ENCODE data around the gene TPMT. TPM values are rescaled to one million over a fixed set of nuclear protein-coding genes. Genes with fewer than 3 reads are reported as not detected.

TPMT gene
- total RNA-seq, 4 donors from 2014 or later: 8.1 to 16.1 (median 12.7) TPM

GRCh38 chr6:18148304-18149025 lies 6.4 kb downstream of the TPMT start:
- no peaks in the 10 kb centered on the region for H3K27me3 ChIP-seq
- intact Hi-C loops (cut with DNase I): no loop called here
- H3K27ac ChIP-seq: no peak overlapping the region
- DNase-seq: no peak
- peaks cover 0 to 45% (median 0%) of the 10 kb centered on the region in 3 donors for H3K36me3 ChIP-seq
- H3K4me1 ChIP-seq: peaks cover 2 to 10% (median 3%) of the 10 kb centered on the region in 3 donors
- WGBS, 2 donors: 85 to 90% methylated on average over 5 of the region's 5 CpGs
- no peak for TF ChIP-seq CTCF (IDR thresholded peaks at IDR 0.05)
- TF ChIP-seq POLR2A (IDR thresholded peaks at IDR 0.05): no peak
- no peak overlapping the region for H3K4me3 ChIP-seq
- H3K9me3 ChIP-seq: no peaks in the 10 kb centered on the region

DNA sequence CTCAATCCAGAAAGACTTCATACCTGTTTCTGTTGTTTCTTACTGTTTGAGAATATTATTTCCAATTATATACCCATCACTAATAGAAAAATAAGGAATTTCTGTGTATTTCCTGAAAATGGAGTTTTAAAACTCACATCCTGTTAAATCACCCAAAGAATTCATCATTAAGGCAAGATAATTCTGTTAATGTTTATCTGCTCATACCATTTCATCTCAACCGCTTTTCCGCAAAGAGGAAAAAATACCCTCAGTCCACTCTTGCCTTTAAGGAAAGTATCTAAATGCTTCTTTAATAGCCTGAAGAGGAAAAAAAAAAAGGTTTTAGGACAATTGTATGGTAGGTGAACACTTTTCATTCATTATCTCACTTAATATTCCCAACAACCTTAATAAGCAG lies 7.3 kb downstream of the TPMT start:
- no peaks in the 10 kb centered on the region for H3K9me3 ChIP-seq
- no peaks in the 10 kb centered on the region for H3K27me3 ChIP-seq
- no peak overlapping the region for H3K27ac ChIP-seq
- no peak for DNase-seq
- intact Hi-C loops (cut with DNase I): no loop called here
- peaks cover 0 to 53% (median 0%) of the 10 kb centered on the region in 3 donors for H3K36me3 ChIP-seq
- no peak overlapping the region for H3K4me3 ChIP-seq
- peaks cover 0 to 2% (median 0%) of the 10 kb centered on the region in 3 donors for H3K4me1 ChIP-seq
- 95 to 98% methylated on average over 2 of the region's 2 CpGs for WGBS, 2 donors
- TF ChIP-seq CTCF (IDR thresholded peaks at IDR 0.05) (no peak), POLR2A (IDR thresholded peaks at IDR 0.05) (no peak)

DNA sequence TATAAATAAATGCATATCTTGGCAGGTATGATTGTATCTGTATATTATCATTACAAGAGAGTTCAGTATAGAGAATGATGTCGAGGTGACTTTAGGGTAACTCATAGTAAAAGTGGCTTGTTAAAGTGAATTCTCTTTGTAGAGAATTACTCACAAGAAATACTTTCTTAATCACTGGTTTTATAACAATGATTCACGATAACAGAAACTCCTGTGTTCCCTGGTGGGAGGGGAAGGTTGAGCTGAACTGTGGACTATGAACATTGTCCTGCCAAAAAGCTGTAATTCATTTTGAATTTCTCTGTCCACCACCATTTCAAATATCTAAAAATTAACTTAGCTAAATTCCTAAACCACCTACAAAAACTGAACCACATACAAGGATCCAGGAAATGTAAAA lies 7.7 kb downstream of the TPMT start:
- TF ChIP-seq CTCF (IDR thresholded peaks at IDR 0.05) (no peak), POLR2A (IDR thresholded peaks at IDR 0.05) (no peak)
- DNase-seq: no peak
- WGBS, 2 donors: 41 to 51% methylated on average over 2 of the region's 2 CpGs
- Histone ChIP-seq H3K36me3 (peaks cover 0 to 58% (median 0%) of the 10 kb centered on the region in 3 donors), H3K27me3 (no peaks in the 10 kb centered on the region), H3K4me1 (no peaks in the 10 kb centered on the region), H3K27ac (no peak overlapping the region), H3K4me3 (no peak overlapping the region), H3K9me3 (no peaks in the 10 kb centered on the region)
- intact Hi-C loops (cut with DNase I): no loop called here

GRCh38 chr6:18142591-18142861 lies 12.4 kb downstream of the TPMT start:
- no peak overlapping the region for H3K27ac ChIP-seq
- no peaks in the 10 kb centered on the region for H3K27me3 ChIP-seq
- H3K9me3 ChIP-seq: no peaks in the 10 kb centered on the region
- intact Hi-C loops (cut with DNase I): no loop called here
- peaks cover 0 to 89% (median 6%) of the 10 kb centered on the region in 3 donors for H3K36me3 ChIP-seq
- TF ChIP-seq CTCF (IDR thresholded peaks at IDR 0.05): no peak
- TF ChIP-seq POLR2A (IDR thresholded peaks at IDR 0.05): no peak
- DNase-seq: no peak
- no peak overlapping the region for H3K4me3 ChIP-seq
- WGBS, 2 donors: 91 to 95% methylated on average over 3 of the region's 3 CpGs
- H3K4me1 ChIP-seq: no peaks in the 10 kb centered on the region

DNA sequence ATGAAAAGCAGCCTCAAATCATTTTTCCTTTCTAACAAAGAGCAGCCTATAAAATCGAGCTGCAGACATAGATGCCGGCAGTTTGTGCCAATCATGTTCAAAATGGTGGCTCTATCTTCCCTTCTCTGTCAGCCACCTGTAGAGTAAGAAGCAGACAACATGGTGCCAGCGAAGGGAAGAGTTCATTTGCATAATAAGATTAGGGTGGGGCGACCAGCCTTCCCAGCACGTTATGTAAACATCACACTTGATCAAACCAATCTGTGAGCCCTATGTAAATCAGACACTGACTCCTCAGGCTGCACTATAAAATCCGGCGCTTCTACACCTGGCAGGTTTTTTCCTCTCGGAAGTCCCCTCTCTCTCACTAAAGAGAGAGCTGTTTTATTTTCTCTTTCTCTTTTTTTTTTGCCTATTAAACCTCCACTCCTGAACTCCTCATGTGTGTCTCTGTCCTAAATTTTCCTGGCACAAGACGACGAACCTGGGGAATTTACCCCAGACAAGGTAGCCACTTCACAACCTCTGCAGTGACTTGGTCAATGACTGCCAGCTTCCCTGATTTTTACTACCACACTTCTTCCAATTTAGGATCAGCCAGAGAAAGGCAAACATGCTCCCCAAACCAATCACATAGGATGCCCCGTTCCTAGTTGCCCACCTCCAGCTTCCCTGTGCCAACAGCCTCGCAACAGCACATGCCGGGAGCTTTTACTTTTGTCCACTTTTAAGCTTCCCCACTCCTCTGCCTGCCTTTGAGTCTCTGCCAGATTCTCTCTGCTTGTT lies 12.9 kb downstream of the TPMT start:
- TF ChIP-seq CTCF (IDR thresholded peaks at IDR 0.05): no peak
- TF ChIP-seq POLR2A (IDR thresholded peaks at IDR 0.05): no peak
- WGBS, 2 donors: 70 to 84% methylated on average over 13 of the region's 13 CpGs
- no peak overlapping the region for H3K4me3 ChIP-seq
- no peaks in the 10 kb centered on the region for H3K4me1 ChIP-seq
- no peaks in the 10 kb centered on the region for H3K27me3 ChIP-seq
- DNase-seq: no peak
- H3K27ac ChIP-seq: no peak overlapping the region
- H3K9me3 ChIP-seq: no peaks in the 10 kb centered on the region
- H3K36me3 ChIP-seq: peaks cover 0 to 90% (median 6%) of the 10 kb centered on the region in 3 donors
- intact Hi-C loops (cut with DNase I): no loop called here

Measured in esophagus squamous epithelium (tissue), 5 donors.